ENCODE data around the gene PRDX3. TPM values are rescaled to one million over a fixed set of nuclear protein-coding genes. Genes with fewer than 3 reads are reported as not detected.

Gene PRDX3
- total RNA-seq, 1 experiment from 2014 or later = 167 TPM

- Mint-ChIP-seq H3K36me3 (no peaks in the 10 kb centered on the region), H3K4me1 (peaks cover 26% of the 10 kb centered on the region), H3K4me3 (no peak overlapping the region), H3K27ac (no peak overlapping the region), H3K27me3 (ENCODE audit: low read depth) (no peaks in the 10 kb centered on the region), H3K9me3 (no peaks in the 10 kb centered on the region)
- POLR2A ChIA-PET = no interaction called here
- DNase-seq (ENCODE audit: low spot score) (no peak), ATAC-seq (no peak)
- CTCF ChIA-PET = no interaction called here
- TF ChIP-seq JAZF1 (CRISPR knock-in tag; IDR thresholded peaks at IDR 0.05) = no peak
Measured at GRCh38 chr10:119219871-119220270, 41.3 kb upstream of the PRDX3 start.

DNA sequence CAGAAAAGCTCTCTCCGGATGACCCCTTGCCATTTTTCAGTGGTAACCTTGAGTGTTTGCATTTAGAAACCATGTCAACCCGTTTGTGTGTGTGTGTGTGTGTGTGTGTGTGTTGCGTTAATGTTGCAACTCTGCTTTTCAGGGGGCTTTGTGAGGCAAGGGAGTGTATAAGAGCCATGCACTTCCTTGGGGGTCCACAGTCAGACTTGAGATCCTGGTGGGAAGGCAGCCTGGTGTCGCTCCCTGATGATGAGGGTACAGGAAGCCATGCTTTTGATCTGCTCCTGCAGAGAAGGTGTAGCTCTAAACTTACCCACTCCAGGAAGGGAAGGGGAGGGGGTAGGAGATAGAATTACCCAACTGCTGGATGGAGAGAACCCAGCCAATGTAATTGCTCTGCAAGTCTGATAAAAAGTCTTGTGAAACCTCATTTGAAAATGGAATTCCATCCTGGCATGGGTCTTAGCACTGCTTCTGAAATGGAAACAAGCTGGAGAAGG is 39.4 kb upstream of the PRDX3 start:
- TF ChIP-seq, protein P1, sequence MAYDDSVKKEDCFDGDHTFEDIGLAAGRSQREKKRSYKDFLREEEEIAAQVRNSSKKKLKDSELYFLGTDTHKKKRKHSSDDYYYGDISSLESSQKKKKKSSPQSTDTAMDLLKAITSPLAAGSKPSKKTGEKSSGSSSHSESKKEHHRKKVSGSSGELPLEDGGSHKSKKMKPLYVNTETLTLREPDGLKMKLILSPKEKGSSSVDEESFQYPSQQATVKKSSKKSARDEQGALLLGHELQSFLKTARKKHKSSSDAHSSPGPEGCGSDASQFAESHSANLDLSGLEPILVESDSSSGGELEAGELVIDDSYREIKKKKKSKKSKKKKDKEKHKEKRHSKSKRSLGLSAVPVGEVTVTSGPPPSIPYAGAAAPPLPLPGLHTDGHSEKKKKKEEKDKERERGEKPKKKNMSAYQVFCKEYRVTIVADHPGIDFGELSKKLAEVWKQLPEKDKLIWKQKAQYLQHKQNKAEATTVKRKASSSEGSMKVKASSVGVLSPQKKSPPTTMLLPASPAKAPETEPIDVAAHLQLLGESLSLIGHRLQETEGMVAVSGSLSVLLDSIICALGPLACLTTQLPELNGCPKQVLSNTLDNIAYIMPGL (CRISPR knock-in tag; IDR thresholded peaks at IDR 0.05) = no peak
- TF ChIP-seq KAT7 (CRISPR knock-in tag; IDR thresholded peaks at IDR 0.05; ENCODE audit: borderline replicate concordance) = no peak
- no peak for TF ChIP-seq MYBL2 (CRISPR knock-in tag; IDR thresholded peaks at IDR 0.05)
- TF ChIP-seq GABPB1 (CRISPR knock-in tag; IDR thresholded peaks at IDR 0.05) = no peak
- no peak for TF ChIP-seq CBFB (CRISPR knock-in tag; IDR thresholded peaks at IDR 0.05; ENCODE audit: low read depth)
- TF ChIP-seq ZNF671 (CRISPR knock-in tag; IDR thresholded peaks at IDR 0.05) = no peak
- TF ChIP-seq SP1 (CRISPR knock-in tag; conservative IDR thresholded peaks at IDR 0.05) = no peak
- no peak for TF ChIP-seq RELA (CRISPR knock-in tag; IDR thresholded peaks at IDR 0.05; ENCODE audit: borderline replicate concordance)
- no peak for TF ChIP-seq NR3C1 (CRISPR knock-in tag; conservative IDR thresholded peaks at IDR 0.05; ENCODE audit: low read depth)
- no peak for TF ChIP-seq TP53 (CRISPR knock-in tag; IDR thresholded peaks at IDR 0.05)
- TF ChIP-seq RORB (CRISPR knock-in tag; IDR thresholded peaks at IDR 0.05) = no peak
- TF ChIP-seq, protein P2, sequence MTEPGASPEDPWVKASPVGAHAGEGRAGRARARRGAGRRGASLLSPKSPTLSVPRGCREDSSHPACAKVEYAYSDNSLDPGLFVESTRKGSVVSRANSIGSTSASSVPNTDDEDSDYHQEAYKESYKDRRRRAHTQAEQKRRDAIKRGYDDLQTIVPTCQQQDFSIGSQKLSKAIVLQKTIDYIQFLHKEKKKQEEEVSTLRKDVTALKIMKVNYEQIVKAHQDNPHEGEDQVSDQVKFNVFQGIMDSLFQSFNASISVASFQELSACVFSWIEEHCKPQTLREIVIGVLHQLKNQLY (CRISPR knock-in tag; IDR thresholded peaks at IDR 0.05) = no peak
- no peak for TF ChIP-seq EMX1 (CRISPR knock-in tag; IDR thresholded peaks at IDR 0.05)
- TF ChIP-seq ZNF396 (CRISPR knock-in tag; IDR thresholded peaks at IDR 0.05; ENCODE audit: borderline replicate concordance) = no peak
- no peak for TF ChIP-seq FOXP4 (CRISPR knock-in tag; IDR thresholded peaks at IDR 0.05)
- no peak for TF ChIP-seq PRRX2 (CRISPR knock-in tag; IDR thresholded peaks at IDR 0.05)
- TF ChIP-seq, protein P3, sequence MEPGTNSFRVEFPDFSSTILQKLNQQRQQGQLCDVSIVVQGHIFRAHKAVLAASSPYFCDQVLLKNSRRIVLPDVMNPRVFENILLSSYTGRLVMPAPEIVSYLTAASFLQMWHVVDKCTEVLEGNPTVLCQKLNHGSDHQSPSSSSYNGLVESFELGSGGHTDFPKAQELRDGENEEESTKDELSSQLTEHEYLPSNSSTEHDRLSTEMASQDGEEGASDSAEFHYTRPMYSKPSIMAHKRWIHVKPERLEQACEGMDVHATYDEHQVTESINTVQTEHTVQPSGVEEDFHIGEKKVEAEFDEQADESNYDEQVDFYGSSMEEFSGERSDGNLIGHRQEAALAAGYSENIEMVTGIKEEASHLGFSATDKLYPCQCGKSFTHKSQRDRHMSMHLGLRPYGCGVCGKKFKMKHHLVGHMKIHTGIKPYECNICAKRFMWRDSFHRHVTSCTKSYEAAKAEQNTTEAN (CRISPR knock-in tag; IDR thresholded peaks at IDR 0.05) = no peak
- no peak for TF ChIP-seq IRF1 (CRISPR knock-in tag; IDR thresholded peaks at IDR 0.05)
- TF ChIP-seq, protein P4, sequence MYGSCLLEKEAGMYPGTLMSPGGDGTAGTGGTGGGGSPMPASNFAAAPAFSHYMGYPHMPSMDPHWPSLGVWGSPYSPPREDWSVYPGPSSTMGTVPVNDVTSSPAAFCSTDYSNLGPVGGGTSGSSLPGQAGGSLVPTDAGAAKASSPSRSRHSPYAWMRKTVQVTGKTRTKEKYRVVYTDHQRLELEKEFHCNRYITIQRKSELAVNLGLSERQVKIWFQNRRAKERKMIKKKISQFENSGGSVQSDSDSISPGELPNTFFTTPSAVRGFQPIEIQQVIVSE (CRISPR knock-in tag; IDR thresholded peaks at IDR 0.05; ENCODE audit: borderline replicate concordance) = no peak
- no peaks in the 10 kb centered on the region for H3K27me3 Mint-ChIP-seq (ENCODE audit: low read depth)
- ChIA-PET POLR2A (no interaction called here), CTCF (interaction anchor here (1.6 to 2.1 kb wide), 4 partner anchors 9 to 272 kb away, joined by 4 to 16 read pairs (median 8); partner anchors contain the start of gene GRK5)
- ATAC-seq (peak; percentile 38), DNase-seq (ENCODE audit: low spot score) (no peak)
- no peaks in the 10 kb centered on the region for H3K36me3 Mint-ChIP-seq
- peak overlapping the region; percentile 49; the same call in 1 of the 2 replicates for H3K27ac Mint-ChIP-seq
- no peak overlapping the region for H3K4me3 Mint-ChIP-seq
- H3K4me1 Mint-ChIP-seq = peaks cover 33% of the 10 kb centered on the region
- H3K9me3 Mint-ChIP-seq = no peaks in the 10 kb centered on the region
